Endothelial cell of umbilical vein (primary cell): ENCODE results near the gene HTR1E. TPM values are rescaled to one million over a fixed set of nuclear protein-coding genes. Genes with fewer than 3 reads are reported as not detected.

ENCODE experiments used
- BruUV-seq: library from RNA; stranded (reverse); fragments of 400-500 nt; replicated peaks from 2 replicates; lab custom pipeline; 2021; lab: Mats Ljungman, UMichigan
- CTCF ChIA-PET: fragments of 300-600, 350-600 bp; sonication (Branson Sonifier 250); formaldehyde crosslinking; loops from one replicate; lab custom pipeline; 2021; ENCODE audit warnings: antibody characterized with exemption, inconsistent platforms; lab: Charles Lee
- POLR2A ChIA-PET: fragments of 300-600, 350-600 bp; sonication (Branson Sonifier 250); formaldehyde crosslinking; loops from one replicate; lab custom pipeline; 2021; ENCODE audit warnings: antibody characterized with exemption, inconsistent platforms; lab: Charles Lee
- DNase-seq: peaks from one replicate; pipeline ENCODE4 v3.0.0-alpha.2; 2011; ENCODE audit warnings: low read depth, low spot score
- FAIRE-seq: peaks from 2 replicates; lab custom pipeline; 2011; peaks lifted over from hg19 to GRCh38; lab: Jason Lieb, UNC
- H2AFZ ChIP-seq: 2 replicates; pipeline ENCODE4 v1.6.0; 2012; ENCODE audit warnings: low read depth, low read length, control low read depth, inconsistent platforms
- H3K27ac ChIP-seq: 2 replicates; pipeline ENCODE4 v1.5.1; 2011; ENCODE audit warnings: low read depth, mild to moderate bottlenecking, control low read depth, low read length, moderate library complexity; ENCODE audit not compliant: insufficient read depth
- H3K27me3 ChIP-seq, 2 experiments: 2 replicates each; pipeline versions ENCODE4 v1.6.0 to v1.6.1; 2011; ENCODE audit warnings: low read length in 2 of 2, mixed read lengths in 1 of 2; ENCODE audit not compliant: control insufficient read depth in 2 of 2, insufficient read depth in 2 of 2
- H3K36me3 ChIP-seq, 2 experiments: 2 replicates in 1 of 2; 3 replicates in 1 of 2; pipeline ENCODE4 v1.5.1; 2011; ENCODE audit warnings: low read length in 2 of 2, mild to moderate bottlenecking in 1 of 2, moderate library complexity in 1 of 2; ENCODE audit not compliant: control insufficient read depth in 2 of 2, insufficient read depth in 2 of 2; ENCODE audit errors: extremely low read depth in 1 of 2
- H3K4me1 ChIP-seq: 3 replicates; pipeline ENCODE4 v1.5.1; 2011; ENCODE audit warnings: mild to moderate bottlenecking, low read length; ENCODE audit not compliant: control insufficient read depth, insufficient read depth; ENCODE audit errors: extremely low read depth
- H3K4me2 ChIP-seq: 2 replicates; pipeline ENCODE4 v1.6.1; 2011; ENCODE audit warnings: low read length, control low read depth, mixed read lengths; ENCODE audit not compliant: insufficient read depth
- H3K4me3 ChIP-seq, 3 experiments: fragments of 200-600 bp in 1 of 3; sonication (generic), shearing (Covaris generic) in 1 of 3; replicated peaks in 1 of 3; 2 replicates each; pipeline ENCODE4 v1.5.1; 2011 to 2016; ENCODE audit warnings: control low read depth in 3 of 3, low read length in 3 of 3, mild to moderate bottlenecking in 2 of 3, inconsistent platforms in 1 of 3, low read depth in 1 of 3, moderate library complexity in 1 of 3; ENCODE audit not compliant: insufficient read depth in 1 of 3
- H3K79me2 ChIP-seq: 2 replicates; pipeline ENCODE4 v1.6.0; 2012; ENCODE audit warnings: low read length, inconsistent platforms; ENCODE audit not compliant: control insufficient read depth, insufficient read depth
- H3K9ac ChIP-seq: replicated peaks from 2 replicates; pipeline ENCODE3; 2011; ENCODE audit warnings: low read length, control low read depth; ENCODE audit not compliant: insufficient read depth; ENCODE audit errors: extremely low read depth
- H3K9me1 ChIP-seq: replicated peaks from 3 replicates; pipeline ENCODE4 v1.6.0; 2011; ENCODE audit warnings: mild to moderate bottlenecking, low read length; ENCODE audit not compliant: control insufficient read depth, insufficient read depth; ENCODE audit errors: extremely low read depth
- H3K9me3 ChIP-seq: replicated peaks from 2 replicates; pipeline ENCODE4 v1.5.1; 2012; ENCODE audit warnings: low read length, inconsistent platforms; ENCODE audit not compliant: control insufficient read depth, insufficient read depth
- H4K20me1 ChIP-seq: replicated peaks from 2 replicates; pipeline ENCODE3; 2011; ENCODE audit warnings: mild to moderate bottlenecking, low read length; ENCODE audit not compliant: control insufficient read depth, insufficient read depth; ENCODE audit errors: extremely low read depth
- EZH2 ChIP-seq: IDR thresholded peaks from 2 replicates; pipeline ENCODE4 v1.6.1; 2012; ENCODE audit warnings: borderline replicate concordance, low read depth, mild to moderate bottlenecking, moderate library complexity, low read length, inconsistent platforms; ENCODE audit not compliant: severe bottlenecking
- FOS ChIP-seq: IDR thresholded peaks from 2 replicates; pipeline ENCODE4 v1.6.1; 2011; ENCODE audit warnings: mild to moderate bottlenecking, low read length, moderate library complexity, borderline replicate concordance; ENCODE audit not compliant: insufficient read depth
- GATA2 ChIP-seq: IDR thresholded peaks from 2 replicates; pipeline ENCODE4 v1.7.0; 2011; ENCODE audit warnings: low read depth, mild to moderate bottlenecking, moderate library complexity, mixed read lengths, low read length; ENCODE audit not compliant: insufficient read length, insufficient read depth
- JUN ChIP-seq: IDR thresholded peaks from 2 replicates; pipeline ENCODE4 v1.6.1; 2011; ENCODE audit warnings: borderline replicate concordance, low read depth; ENCODE audit not compliant: insufficient read length, insufficient read depth
- MYC ChIP-seq: IDR thresholded peaks from one replicate; pipeline ENCODE4 v1.6.1; 2011; ENCODE audit warnings: mild to moderate bottlenecking, low read depth, low read length
- POLR2A ChIP-seq: IDR thresholded peaks from 2 replicates; pipeline ENCODE4 v1.6.1; 2012; ENCODE audit warnings: low read depth, mild to moderate bottlenecking, control low read depth, low read length
- POLR2AphosphoS5 ChIP-seq: IDR thresholded peaks from 2 replicates; pipeline ENCODE4 v1.6.1; 2012; ENCODE audit warnings: low read depth, mild to moderate bottlenecking, control low read depth, low read length, moderate library complexity; ENCODE audit not compliant: insufficient read depth
- dilution Hi-C: fragments of 300-500 bp; cut with MboI; formaldehyde crosslinking; loops from one replicate; pipeline ENCODE4 v1.15.0; 2019; ENCODE audit warnings: low sequenced_read_pairs; ENCODE audit not compliant: extremely low pct_ligation_motif_present
- intact Hi-C: fragments of 100-400 bp; cut with micrococcal nuclease; formaldehyde crosslinking; loops from one replicate; pipeline ENCODE4 v1.10.0; 2022
- polyA plus RNA-seq, 4 experiments: library from polyadenylated mRNA; depleted of rRNA in 3 of 4; stranded (reverse) in 3 of 4; unstranded in 1 of 4; fragments of >200 nt; gene quantifications; 2 replicates each; pipeline versions ENCODE4 v1.2.1 to v1.2.3, GENCODE V29; 2011 to 2012; ENCODE audit warnings: missing spikeins in 1 of 4
- total RNA-seq: library from RNA; stranded (reverse); gene quantifications from 2 replicates; pipeline ENCODE4 v1.2.3, GENCODE V29; 2021
- TF ChIP-seq, protein P1 (sequence below), 2 donors: IDR thresholded peaks; 1 replicate in 1 of 2; 2 replicates in 1 of 2; pipeline ENCODE4 v1.5.1; 2011; ENCODE audit warnings: low read length in 2 of 2, mild to moderate bottlenecking in 2 of 2, moderate library complexity in 2 of 2, control low read depth in 1 of 2, inconsistent platforms in 1 of 2, low read depth in 1 of 2; ENCODE audit not compliant: insufficient read depth in 1 of 2; ENCODE audit errors: extremely low read depth in 1 of 2
- TF ChIP-seq, protein P2 (sequence below): IDR thresholded peaks from 2 replicates; pipeline ENCODE4 v1.6.1; 2011; ENCODE audit not compliant: insufficient read depth, insufficient read length

Gene HTR1E
- total and polyA plus RNA-seq, 2 donors (not counting 3 experiments of a cell fraction or from before 2014, with no cell fraction given) = not detected

DNA sequence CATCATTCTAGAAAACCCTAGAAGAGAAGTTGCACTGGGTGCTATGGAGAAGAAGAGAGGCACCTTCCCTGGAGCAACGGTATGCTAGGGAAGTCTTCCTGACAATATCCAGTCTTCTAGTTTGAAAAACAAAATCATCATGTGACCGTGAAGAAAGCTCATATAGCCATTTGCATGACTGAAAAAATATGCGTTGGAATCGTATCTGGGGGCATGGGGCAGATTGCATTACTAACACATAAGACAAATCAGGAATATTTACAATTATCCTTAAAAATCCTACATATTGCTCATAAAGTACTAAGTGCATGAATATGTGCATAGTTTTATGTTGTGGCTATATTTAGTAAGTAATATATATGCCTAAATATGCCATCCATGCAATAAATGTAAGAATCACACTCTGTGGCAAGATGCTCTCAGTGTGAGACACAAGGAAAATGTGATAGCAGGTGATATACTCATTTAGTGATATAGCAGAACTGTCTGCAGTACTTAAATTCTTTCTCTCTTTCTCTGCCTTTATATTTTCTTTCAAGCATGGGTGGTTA lies 26.8 kb downstream of the HTR1E start:
- Histone ChIP-seq H3K36me3 (no peaks in the 10 kb centered on the region), H3K9me3 (no peaks in the 10 kb centered on the region), H3K9me1 (no peaks in the 10 kb centered on the region), H3K79me2 (no peaks in the 10 kb centered on the region), H3K9ac (no peak overlapping the region), H4K20me1 (no peaks in the 10 kb centered on the region), H2AFZ (no peak overlapping the region), H3K4me2 (no peak overlapping the region), H3K27ac (no peak overlapping the region), H3K4me1 (peaks cover 5% of the 10 kb centered on the region), H3K27me3 (no peaks in the 10 kb centered on the region), H3K4me3 (no peak overlapping the region)
- DNase-seq = no peak
- POLR2A ChIA-PET = no interaction called here
- dilution Hi-C loops (no loop called here), intact Hi-C loops (no loop called here)
- FAIRE-seq = no peak
- BruUV-seq = no TSS peak
- TF ChIP-seq FOS = no peak
- no peak for TF ChIP-seq GATA2
- TF ChIP-seq POLR2A = no peak
- TF ChIP-seq POLR2AphosphoS5 = no peak
- TF ChIP-seq, protein P1, sequence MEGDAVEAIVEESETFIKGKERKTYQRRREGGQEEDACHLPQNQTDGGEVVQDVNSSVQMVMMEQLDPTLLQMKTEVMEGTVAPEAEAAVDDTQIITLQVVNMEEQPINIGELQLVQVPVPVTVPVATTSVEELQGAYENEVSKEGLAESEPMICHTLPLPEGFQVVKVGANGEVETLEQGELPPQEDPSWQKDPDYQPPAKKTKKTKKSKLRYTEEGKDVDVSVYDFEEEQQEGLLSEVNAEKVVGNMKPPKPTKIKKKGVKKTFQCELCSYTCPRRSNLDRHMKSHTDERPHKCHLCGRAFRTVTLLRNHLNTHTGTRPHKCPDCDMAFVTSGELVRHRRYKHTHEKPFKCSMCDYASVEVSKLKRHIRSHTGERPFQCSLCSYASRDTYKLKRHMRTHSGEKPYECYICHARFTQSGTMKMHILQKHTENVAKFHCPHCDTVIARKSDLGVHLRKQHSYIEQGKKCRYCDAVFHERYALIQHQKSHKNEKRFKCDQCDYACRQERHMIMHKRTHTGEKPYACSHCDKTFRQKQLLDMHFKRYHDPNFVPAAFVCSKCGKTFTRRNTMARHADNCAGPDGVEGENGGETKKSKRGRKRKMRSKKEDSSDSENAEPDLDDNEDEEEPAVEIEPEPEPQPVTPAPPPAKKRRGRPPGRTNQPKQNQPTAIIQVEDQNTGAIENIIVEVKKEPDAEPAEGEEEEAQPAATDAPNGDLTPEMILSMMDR (IDR thresholded peaks at IDR 0.05; ENCODE audit: extremely low read depth in 1 of 2, insufficient read depth in 1 of 2, low read depth in 1 of 2, low read length in 2 of 2) = no peak
- TF ChIP-seq MYC = no peak
- no peak for TF ChIP-seq EZH2
- TF ChIP-seq JUN = no peak
- TF ChIP-seq, protein P2, sequence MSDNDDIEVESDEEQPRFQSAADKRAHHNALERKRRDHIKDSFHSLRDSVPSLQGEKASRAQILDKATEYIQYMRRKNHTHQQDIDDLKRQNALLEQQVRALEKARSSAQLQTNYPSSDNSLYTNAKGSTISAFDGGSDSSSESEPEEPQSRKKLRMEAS = no peak
- CTCF ChIA-PET = no interaction called here
